Fibroblast of lung (primary cell): ENCODE results near the gene PRDX4. TPM values are rescaled to one million over a fixed set of nuclear protein-coding genes. Genes with fewer than 3 reads are reported as not detected.
A peak's percentile ranks its signal among the peaks of the same experiment; 100 is the strongest.

Experiments used
- DNase-seq, 2 donors: peaks; one replicate each; pipeline versions ENCODE4 v3.0.0 to v3.0.0-alpha.2; 2010; ENCODE audit warnings: low read depth in 2 of 2
- H2AFZ ChIP-seq: 2 replicates; pipeline ENCODE4 v1.5.1; 2012; ENCODE audit warnings: low read length, control low read depth, inconsistent platforms
- H3K27ac ChIP-seq: 2 replicates; pipeline ENCODE4 v1.5.1; 2011; ENCODE audit warnings: low read length, control low read depth; ENCODE audit not compliant: insufficient read depth
- H3K27me3 ChIP-seq: 2 replicates; pipeline ENCODE4 v1.5.1; 2011; ENCODE audit warnings: mild to moderate bottlenecking, low read length; ENCODE audit not compliant: control insufficient read depth, insufficient read depth
- H3K36me3 ChIP-seq: 2 replicates; pipeline ENCODE4 v1.5.1; 2011; ENCODE audit warnings: low read length; ENCODE audit not compliant: control insufficient read depth, insufficient read depth
- H3K4me1 ChIP-seq: 2 replicates; pipeline ENCODE4 v1.5.1; 2011; ENCODE audit warnings: low read length; ENCODE audit not compliant: control insufficient read depth, insufficient read depth; ENCODE audit errors: extremely low read depth
- H3K4me2 ChIP-seq: 2 replicates; pipeline ENCODE4 v1.5.1; 2011; ENCODE audit warnings: low read length, control low read depth; ENCODE audit not compliant: insufficient read depth; ENCODE audit errors: extremely low read depth
- H3K4me3 ChIP-seq, 4 experiments: fragments of 200-600 bp in 1 of 4; sonication (generic) in 1 of 4; replicated peaks in 1 of 4; 2 replicates each; pipeline ENCODE4 v1.5.1; 2011 to 2016; ENCODE audit warnings: low read length in 4 of 4, low read depth in 3 of 4, mild to moderate bottlenecking in 3 of 4, control low read depth in 2 of 4, inconsistent platforms in 1 of 4, mixed read lengths in 1 of 4; ENCODE audit not compliant: insufficient read depth in 1 of 4; ENCODE audit errors: control extremely low read depth in 1 of 4
- H3K79me2 ChIP-seq: 2 replicates; pipeline ENCODE4 v1.5.1; 2012; ENCODE audit warnings: mild to moderate bottlenecking, low read length, inconsistent platforms; ENCODE audit not compliant: control insufficient read depth, insufficient read depth
- H3K9ac ChIP-seq: 2 replicates; pipeline ENCODE4 v1.5.1; 2011; ENCODE audit warnings: mild to moderate bottlenecking, low read length, control low read depth; ENCODE audit not compliant: insufficient read depth
- H3K9me3 ChIP-seq: 2 replicates; pipeline ENCODE4 v1.5.1; 2012; ENCODE audit warnings: low read depth, low read length; ENCODE audit not compliant: control insufficient read depth, insufficient read depth
- H4K20me1 ChIP-seq: 2 replicates; pipeline ENCODE4 v1.5.1; 2011; ENCODE audit warnings: low read length; ENCODE audit not compliant: control insufficient read depth, insufficient read depth; ENCODE audit errors: extremely low read depth
- EZH2 ChIP-seq: IDR thresholded peaks from 2 replicates; pipeline ENCODE4 v1.5.1; 2012; ENCODE audit warnings: low read length, control low read depth, mild to moderate bottlenecking; ENCODE audit errors: missing control alignments
- polyA plus RNA-seq, 2 donors: library from polyadenylated mRNA; depleted of rRNA in 1 of 2; stranded (reverse) in 1 of 2; unstranded in 1 of 2; fragments of >200 nt; gene quantifications; 2 replicates each; pipeline ENCODE4 v1.2.1, GENCODE V29; 2011 to 2012; ENCODE audit warnings: missing spikeins in 1 of 2
- total RNA-seq: library from RNA; depleted of rRNA; stranded (reverse); fragments of >200 nt; gene quantifications from 2 replicates; pipeline ENCODE4 v1.2.1, GENCODE V29; 2014
- TF ChIP-seq, protein P1 (sequence below), 2 donors: IDR thresholded peaks in 1 of 2; conservative IDR thresholded peaks in 1 of 2; 1 replicate in 1 of 2; 2 replicates in 1 of 2; pipeline ENCODE4 v1.5.1; 2011 to 2012; ENCODE audit warnings: low read length in 2 of 2, control low read depth in 1 of 2, inconsistent platforms in 1 of 2, low read depth in 1 of 2, mild to moderate bottlenecking in 1 of 2

Gene PRDX4
- total and polyA plus RNA-seq, 2 donors (not counting 1 experiment from before 2014, with no cell fraction given) = 163 to 189 TPM

DNA sequence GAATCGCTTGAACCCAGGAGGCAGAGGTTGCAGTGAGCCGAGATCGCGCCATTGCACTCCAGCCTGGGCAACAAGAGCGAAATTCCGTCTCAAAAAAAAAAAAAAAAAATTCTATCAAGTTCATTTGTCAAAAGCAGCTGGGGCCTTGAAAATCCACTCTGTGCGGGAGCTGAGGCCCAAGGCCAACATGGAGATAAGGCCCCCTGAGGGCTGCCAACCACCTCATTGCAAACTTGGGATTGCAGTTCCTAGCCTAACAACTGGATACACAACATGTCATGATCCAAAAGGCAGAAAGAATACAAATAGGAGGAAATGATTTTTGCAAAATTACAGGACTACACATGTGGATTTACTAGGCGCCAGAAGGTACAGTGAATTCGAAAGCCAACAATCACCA, 22.5 kb upstream of the PRDX4 start:
- Histone ChIP-seq H3K79me2 (no peaks in the 10 kb centered on the region), H3K36me3 (no peaks in the 10 kb centered on the region), H2AFZ (no peak overlapping the region), H3K9ac (no peak overlapping the region), H3K27me3 (no peaks in the 10 kb centered on the region), H3K4me1 (no peaks in the 10 kb centered on the region), H3K4me2 (no peak overlapping the region), H4K20me1 (no peaks in the 10 kb centered on the region), H3K27ac (no peak overlapping the region), H3K4me3 (no peak overlapping the region), H3K9me3 (no peaks in the 10 kb centered on the region)
- TF ChIP-seq EZH2 = no peak
- TF ChIP-seq, protein P1, sequence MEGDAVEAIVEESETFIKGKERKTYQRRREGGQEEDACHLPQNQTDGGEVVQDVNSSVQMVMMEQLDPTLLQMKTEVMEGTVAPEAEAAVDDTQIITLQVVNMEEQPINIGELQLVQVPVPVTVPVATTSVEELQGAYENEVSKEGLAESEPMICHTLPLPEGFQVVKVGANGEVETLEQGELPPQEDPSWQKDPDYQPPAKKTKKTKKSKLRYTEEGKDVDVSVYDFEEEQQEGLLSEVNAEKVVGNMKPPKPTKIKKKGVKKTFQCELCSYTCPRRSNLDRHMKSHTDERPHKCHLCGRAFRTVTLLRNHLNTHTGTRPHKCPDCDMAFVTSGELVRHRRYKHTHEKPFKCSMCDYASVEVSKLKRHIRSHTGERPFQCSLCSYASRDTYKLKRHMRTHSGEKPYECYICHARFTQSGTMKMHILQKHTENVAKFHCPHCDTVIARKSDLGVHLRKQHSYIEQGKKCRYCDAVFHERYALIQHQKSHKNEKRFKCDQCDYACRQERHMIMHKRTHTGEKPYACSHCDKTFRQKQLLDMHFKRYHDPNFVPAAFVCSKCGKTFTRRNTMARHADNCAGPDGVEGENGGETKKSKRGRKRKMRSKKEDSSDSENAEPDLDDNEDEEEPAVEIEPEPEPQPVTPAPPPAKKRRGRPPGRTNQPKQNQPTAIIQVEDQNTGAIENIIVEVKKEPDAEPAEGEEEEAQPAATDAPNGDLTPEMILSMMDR (conservative IDR thresholded peaks at IDR 0.05 in 1 of 2, IDR thresholded peaks at IDR 0.05 in 1 of 2; ENCODE audit: low read depth in 1 of 2, low read length in 2 of 2) = no peak
- no peak for DNase-seq

DNA sequence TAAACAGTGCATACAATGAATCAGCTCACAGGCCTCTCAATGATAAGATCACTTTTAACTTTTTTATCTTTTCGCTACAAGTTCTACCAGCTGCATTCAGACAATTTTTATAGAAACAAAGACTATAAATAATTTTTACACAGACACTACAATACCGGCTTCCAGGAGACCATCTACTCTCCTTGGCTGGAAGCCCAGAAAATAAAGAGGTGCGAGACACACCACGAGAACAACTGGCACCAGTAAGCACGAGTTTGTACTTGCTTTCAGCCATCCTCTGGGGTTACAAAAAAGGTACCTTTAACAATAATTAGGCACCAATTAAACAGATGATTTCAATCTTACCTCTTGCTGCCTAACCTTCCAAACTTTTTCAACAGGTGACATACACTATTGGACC, 11.2 kb upstream of the PRDX4 start:
- H3K79me2 ChIP-seq = no peaks in the 10 kb centered on the region
- no peak overlapping the region for H3K9ac ChIP-seq
- no peak for DNase-seq
- no peak overlapping the region for H3K4me3 ChIP-seq
- peaks cover 3% of the 10 kb centered on the region for H3K27me3 ChIP-seq
- H3K36me3 ChIP-seq = no peaks in the 10 kb centered on the region
- H3K27ac ChIP-seq = no peak overlapping the region
- no peaks in the 10 kb centered on the region for H3K9me3 ChIP-seq
- H3K4me1 ChIP-seq = no peaks in the 10 kb centered on the region
- no peak overlapping the region for H2AFZ ChIP-seq
- no peak overlapping the region for H3K4me2 ChIP-seq
- TF ChIP-seq EZH2 = no peak
- TF ChIP-seq, protein P1 (conservative IDR thresholded peaks at IDR 0.05 in 1 of 2, IDR thresholded peaks at IDR 0.05 in 1 of 2; ENCODE audit: low read depth in 1 of 2, low read length in 2 of 2) = no peak
- no peaks in the 10 kb centered on the region for H4K20me1 ChIP-seq

DNA sequence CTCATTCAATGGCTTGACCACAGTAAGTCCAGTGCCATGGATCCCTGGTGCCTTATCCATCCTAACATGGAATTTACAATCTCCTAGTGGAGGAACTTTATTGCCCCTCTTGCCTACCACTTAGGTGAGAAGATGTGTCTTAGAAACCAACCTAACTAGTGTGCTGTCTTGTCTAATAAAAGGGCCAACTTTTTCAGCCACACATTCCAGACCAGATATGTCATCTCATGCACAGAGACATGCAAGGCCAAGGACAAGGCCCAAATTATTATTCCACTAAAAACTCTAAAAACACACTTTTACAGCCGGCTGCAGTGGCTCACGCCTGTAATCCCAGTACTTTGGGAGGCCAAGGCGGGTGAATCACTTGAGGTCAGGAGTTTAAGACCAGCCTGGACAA, 10.6 kb upstream of the PRDX4 start:
- Histone ChIP-seq H3K4me2 (no peak overlapping the region), H3K9ac (no peak overlapping the region), H3K9me3 (no peaks in the 10 kb centered on the region), H3K36me3 (no peaks in the 10 kb centered on the region), H3K4me1 (no peaks in the 10 kb centered on the region), H3K27ac (no peak overlapping the region), H3K27me3 (peaks cover 3% of the 10 kb centered on the region), H3K79me2 (no peaks in the 10 kb centered on the region), H3K4me3 (no peak overlapping the region), H2AFZ (no peak overlapping the region), H4K20me1 (no peaks in the 10 kb centered on the region)
- DNase-seq = peak; percentile 23 to 45
- TF ChIP-seq EZH2 = no peak
- TF ChIP-seq, protein P1 (conservative IDR thresholded peaks at IDR 0.05 in 1 of 2, IDR thresholded peaks at IDR 0.05 in 1 of 2; ENCODE audit: low read depth in 1 of 2, low read length in 2 of 2) = no peak
